Lower leg skin (tissue), 3 donors: ENCODE measurements around the gene SVOPL.

ENCODE experiments used
- POLR2A ChIP-seq, 2 donors: fragments of 450-650 bp; IDR thresholded peaks; one replicate each; pipeline ENCODE4 v1.6.1; 2016 to 2017; ENCODE audit warnings: antibody characterized with exemption in 2 of 2, mild to moderate bottlenecking in 1 of 2, moderate library complexity in 1 of 2
- TF ChIP-seq, protein P1 (sequence below), 3 donors: fragments of 450-650 bp; IDR thresholded peaks; one replicate each; pipeline ENCODE4 v1.5.1; 2016; ENCODE audit warnings: antibody characterized with exemption in 3 of 3, mild to moderate bottlenecking in 3 of 3, moderate library complexity in 2 of 3

DNA sequence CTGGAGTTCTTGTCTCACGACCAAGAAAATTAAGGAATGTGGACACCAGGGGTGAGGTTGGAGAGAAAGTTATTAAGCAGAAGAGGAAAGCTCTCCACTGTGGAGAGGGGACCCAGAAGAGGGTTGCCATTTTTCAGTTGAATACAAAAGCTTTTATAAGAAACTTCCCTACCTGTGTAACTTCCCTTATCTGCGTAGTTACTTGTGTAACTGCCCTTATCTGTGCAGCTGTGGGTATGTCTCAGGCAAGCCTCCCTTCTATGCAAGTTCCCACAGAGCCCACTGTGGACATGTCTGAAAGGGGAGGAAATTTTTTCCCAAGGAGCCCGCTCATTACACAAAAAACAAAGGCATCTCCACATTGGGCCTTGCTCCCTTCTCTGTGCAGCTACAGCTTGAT is 94.9 kb downstream of the SVOPL start:
- TF ChIP-seq POLR2A (IDR thresholded peaks at IDR 0.05), result no peak
- TF ChIP-seq, protein P1, sequence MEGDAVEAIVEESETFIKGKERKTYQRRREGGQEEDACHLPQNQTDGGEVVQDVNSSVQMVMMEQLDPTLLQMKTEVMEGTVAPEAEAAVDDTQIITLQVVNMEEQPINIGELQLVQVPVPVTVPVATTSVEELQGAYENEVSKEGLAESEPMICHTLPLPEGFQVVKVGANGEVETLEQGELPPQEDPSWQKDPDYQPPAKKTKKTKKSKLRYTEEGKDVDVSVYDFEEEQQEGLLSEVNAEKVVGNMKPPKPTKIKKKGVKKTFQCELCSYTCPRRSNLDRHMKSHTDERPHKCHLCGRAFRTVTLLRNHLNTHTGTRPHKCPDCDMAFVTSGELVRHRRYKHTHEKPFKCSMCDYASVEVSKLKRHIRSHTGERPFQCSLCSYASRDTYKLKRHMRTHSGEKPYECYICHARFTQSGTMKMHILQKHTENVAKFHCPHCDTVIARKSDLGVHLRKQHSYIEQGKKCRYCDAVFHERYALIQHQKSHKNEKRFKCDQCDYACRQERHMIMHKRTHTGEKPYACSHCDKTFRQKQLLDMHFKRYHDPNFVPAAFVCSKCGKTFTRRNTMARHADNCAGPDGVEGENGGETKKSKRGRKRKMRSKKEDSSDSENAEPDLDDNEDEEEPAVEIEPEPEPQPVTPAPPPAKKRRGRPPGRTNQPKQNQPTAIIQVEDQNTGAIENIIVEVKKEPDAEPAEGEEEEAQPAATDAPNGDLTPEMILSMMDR (IDR thresholded peaks at IDR 0.05), result no peak
